Kasumi-1 (cell line): ENCODE measurements around the gene HLA-DPA1.
A peak's percentile ranks its signal among the peaks of the same experiment; 100 is the strongest.

Source experiments
- DNase-seq, 2 experiments: peaks; one replicate each; lab custom pipeline; 2025; lab: John Stamatoyannopoulos, UW

HLA-DPA1 gene

DNA sequence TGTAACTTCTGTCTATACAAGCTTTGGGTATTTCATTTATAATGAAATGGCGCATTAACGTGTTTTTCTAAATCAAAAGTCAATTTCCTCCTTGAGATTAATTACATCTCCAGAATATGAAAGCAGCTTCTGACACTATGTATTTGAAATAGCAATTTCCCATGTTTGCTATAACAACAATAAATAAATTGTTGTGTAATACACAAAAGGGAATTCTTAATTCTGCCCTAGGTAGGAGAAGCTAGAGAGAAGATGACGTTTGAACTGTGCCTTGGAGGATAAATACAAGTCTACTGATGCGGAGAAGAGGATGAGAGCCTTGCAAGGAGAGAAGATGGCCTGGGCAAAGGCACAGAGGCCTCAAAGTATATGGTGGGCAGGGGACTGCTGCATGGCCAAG is 56.4 kb downstream of the HLA-DPA1 start:
- DNase-seq: no peak

DNA sequence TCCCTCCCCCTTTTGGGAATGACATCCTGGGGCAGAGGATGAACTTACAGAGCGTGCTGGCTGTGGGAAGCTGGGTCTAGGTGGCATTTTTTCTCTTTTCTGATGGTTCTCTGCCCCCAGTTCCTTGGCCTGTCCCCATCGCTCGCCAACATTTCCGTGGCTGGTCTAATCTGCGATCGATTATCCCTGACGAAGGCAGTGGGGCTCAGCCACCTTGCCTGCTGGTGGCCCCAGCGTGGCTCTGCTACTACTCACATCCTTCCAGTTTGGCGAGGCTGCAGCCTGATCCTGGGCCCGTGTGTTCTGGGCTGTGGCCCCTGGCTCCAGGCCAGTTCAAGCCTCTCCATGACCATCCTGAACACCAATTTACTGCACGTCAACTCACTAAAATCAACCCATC is 57.7 kb downstream of the HLA-DPA1 start:
- no peak for DNase-seq

DNA sequence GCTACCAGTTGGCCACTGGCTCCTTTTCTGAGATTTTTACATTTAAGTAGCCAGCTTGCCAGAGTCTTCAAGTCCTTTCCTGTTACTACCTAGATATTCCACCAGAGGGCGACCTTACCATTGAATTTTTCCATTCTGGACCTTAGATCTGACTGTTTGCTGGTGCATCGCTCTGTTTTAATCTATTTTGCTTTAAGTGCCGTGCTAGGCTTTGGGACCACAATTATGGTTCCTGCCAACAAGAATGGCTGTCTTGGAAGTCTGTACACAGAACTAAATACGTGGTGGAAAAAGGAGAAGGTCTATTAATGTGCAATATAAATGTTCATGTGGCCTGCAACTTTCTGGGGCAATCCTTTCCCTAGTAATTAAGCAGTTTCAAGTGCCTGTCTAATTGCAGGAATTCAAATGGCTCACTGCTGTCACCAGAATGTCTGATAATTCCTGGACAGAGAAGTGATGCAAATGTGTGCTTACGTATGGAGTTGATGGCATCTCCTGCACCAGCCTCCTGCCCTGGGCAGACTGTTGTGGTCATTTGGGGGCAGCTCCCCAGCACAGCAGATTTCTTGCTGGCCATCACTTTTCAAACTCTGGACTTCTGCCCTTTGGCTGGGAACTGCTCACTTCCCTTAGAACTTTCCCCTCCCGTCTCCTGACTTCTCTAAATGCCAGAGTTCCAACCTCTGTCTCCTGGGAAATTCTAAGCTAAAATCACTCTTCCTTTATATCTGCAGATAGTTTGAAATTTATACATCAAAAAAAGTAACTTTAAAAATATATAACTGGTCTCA is 58.4 kb downstream of the HLA-DPA1 start:
- DNase-seq: peak; percentile 86 to 94
